SU-DHL-6 (cell line): ENCODE measurements around the gene FBXO8.

ENCODE experiments used
- H2AFZ ChIP-seq: fragments of 200-600 bp; sonication (generic); 2 replicates; pipeline ENCODE4 v1.6.1; 2014; ENCODE audit warnings: low read depth, mild to moderate bottlenecking, moderate library complexity, mixed read lengths, antibody characterized with exemption, low read length; ENCODE audit not compliant: severe bottlenecking
- H3F3A ChIP-seq: fragments of 200-600 bp; shearing (Covaris generic); 2 replicates; pipeline ENCODE4 v1.6.0; 2016; ENCODE audit warnings: antibody characterized with exemption, mild to moderate bottlenecking; ENCODE audit not compliant: insufficient read depth
- H3K27ac ChIP-seq: fragments of 200-600 bp; sonication (generic); 2 replicates; pipeline ENCODE4 v1.5.1; 2016; ENCODE audit warnings: low read depth, mild to moderate bottlenecking, low read length, moderate library complexity, mixed read lengths
- H3K27me3 ChIP-seq: fragments of 200-600 bp; sonication (generic), shearing (Covaris generic); 2 replicates; pipeline ENCODE4 v1.6.0; 2014; ENCODE audit warnings: mild to moderate bottlenecking, low read length
- H3K36me3 ChIP-seq: fragments of 200-600 bp; sonication (generic); 2 replicates; pipeline ENCODE4 v1.6.1; 2014; ENCODE audit warnings: mild to moderate bottlenecking, low read length, mixed read lengths
- H3K4me2 ChIP-seq: fragments of 300-600, 200-600 bp; shearing (Covaris generic), sonication (generic); 2 replicates; pipeline ENCODE4 v1.6.0; 2014; ENCODE audit warnings: low read length, low read depth, mild to moderate bottlenecking; ENCODE audit not compliant: poor library complexity, severe bottlenecking
- H3K4me3 ChIP-seq: fragments of 200-600 bp; sonication (generic); 2 replicates; pipeline ENCODE4 v1.5.1; 2014; ENCODE audit warnings: antibody characterized with exemption, low read length, mild to moderate bottlenecking, mixed read lengths; ENCODE audit not compliant: insufficient read depth, poor library complexity, severe bottlenecking
- H3K79me2 ChIP-seq: fragments of 200-600 bp; sonication (generic); 2 replicates; pipeline ENCODE4 v1.6.1; 2014; ENCODE audit warnings: mild to moderate bottlenecking, low read length, moderate library complexity; ENCODE audit not compliant: insufficient read depth
- H3K9ac ChIP-seq: fragments of 200-600 bp; sonication (generic); 2 replicates; pipeline ENCODE4 v1.7.0; 2014; ENCODE audit warnings: mild to moderate bottlenecking, low read length
- H3K9me2 ChIP-seq: fragments of 200-600 bp; sonication (generic); replicated peaks from 2 replicates; pipeline ENCODE4 v1.6.1; 2014; ENCODE audit warnings: low read length; ENCODE audit not compliant: insufficient read depth
- H3K9me3 ChIP-seq: fragments of 200-600 bp; sonication (generic); 2 replicates; pipeline ENCODE4 v1.6.1; 2014; ENCODE audit warnings: low read length, mixed read lengths; ENCODE audit not compliant: insufficient read depth
- H4K20me1 ChIP-seq: fragments of 200-600 bp; sonication (generic); 2 replicates; pipeline ENCODE4 v1.6.1; 2014; ENCODE audit warnings: low read depth, mild to moderate bottlenecking, antibody characterized with exemption, low read length, moderate library complexity, mixed read lengths
- EZH2phosphoT487 ChIP-seq: fragments of 200-600 bp; sonication (generic), shearing (Covaris generic); conservative IDR thresholded peaks from 2 replicates; pipeline ENCODE4 v1.6.1; 2018; ENCODE audit warnings: mild to moderate bottlenecking, antibody characterized with exemption, low read length, moderate library complexity, mixed read lengths
- TF ChIP-seq, protein P1 (sequence below): fragments of 200-600 bp; sonication (generic); IDR thresholded peaks from one replicate; pipeline ENCODE4 v1.5.1; 2017; ENCODE audit warnings: antibody characterized with exemption, mild to moderate bottlenecking, low read length, moderate library complexity; ENCODE audit not compliant: insufficient read depth, poor library complexity, severe bottlenecking

Gene FBXO8

DNA sequence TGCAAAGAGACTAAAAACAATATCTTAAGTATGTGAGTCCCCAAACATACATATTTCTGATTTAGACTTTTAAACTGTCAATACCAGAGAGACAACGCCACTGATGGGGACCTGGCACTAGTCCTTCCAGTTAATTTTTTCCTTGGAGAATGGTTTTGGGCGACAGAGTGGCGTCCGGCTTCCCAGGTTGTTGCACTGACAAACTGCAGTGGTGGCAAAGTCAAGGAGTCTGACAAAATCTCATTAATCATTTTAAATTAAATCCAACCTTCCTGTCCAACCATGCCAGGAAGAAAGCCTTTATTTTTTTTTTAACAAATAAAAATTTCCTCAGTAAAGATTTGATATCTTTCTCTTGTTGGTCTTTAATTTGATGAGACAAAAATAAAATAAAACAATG lies 52.8 kb downstream of the FBXO8 start:
- Histone ChIP-seq H3K9ac (no peak overlapping the region), H3K4me3 (no peak overlapping the region), H3K27me3 (no peaks in the 10 kb centered on the region), H3K9me3 (no peaks in the 10 kb centered on the region), H3F3A (no peaks in the 10 kb centered on the region), H3K27ac (no peak overlapping the region), H3K36me3 (no peaks in the 10 kb centered on the region), H2AFZ (no peak overlapping the region), H3K9me2 (no peaks in the 10 kb centered on the region), H3K4me2 (no peak overlapping the region), H3K79me2 (no peaks in the 10 kb centered on the region), H4K20me1 (no peaks in the 10 kb centered on the region)
- TF ChIP-seq EZH2phosphoT487: no peak
- TF ChIP-seq, protein P1, sequence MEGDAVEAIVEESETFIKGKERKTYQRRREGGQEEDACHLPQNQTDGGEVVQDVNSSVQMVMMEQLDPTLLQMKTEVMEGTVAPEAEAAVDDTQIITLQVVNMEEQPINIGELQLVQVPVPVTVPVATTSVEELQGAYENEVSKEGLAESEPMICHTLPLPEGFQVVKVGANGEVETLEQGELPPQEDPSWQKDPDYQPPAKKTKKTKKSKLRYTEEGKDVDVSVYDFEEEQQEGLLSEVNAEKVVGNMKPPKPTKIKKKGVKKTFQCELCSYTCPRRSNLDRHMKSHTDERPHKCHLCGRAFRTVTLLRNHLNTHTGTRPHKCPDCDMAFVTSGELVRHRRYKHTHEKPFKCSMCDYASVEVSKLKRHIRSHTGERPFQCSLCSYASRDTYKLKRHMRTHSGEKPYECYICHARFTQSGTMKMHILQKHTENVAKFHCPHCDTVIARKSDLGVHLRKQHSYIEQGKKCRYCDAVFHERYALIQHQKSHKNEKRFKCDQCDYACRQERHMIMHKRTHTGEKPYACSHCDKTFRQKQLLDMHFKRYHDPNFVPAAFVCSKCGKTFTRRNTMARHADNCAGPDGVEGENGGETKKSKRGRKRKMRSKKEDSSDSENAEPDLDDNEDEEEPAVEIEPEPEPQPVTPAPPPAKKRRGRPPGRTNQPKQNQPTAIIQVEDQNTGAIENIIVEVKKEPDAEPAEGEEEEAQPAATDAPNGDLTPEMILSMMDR: no peak

DNA sequence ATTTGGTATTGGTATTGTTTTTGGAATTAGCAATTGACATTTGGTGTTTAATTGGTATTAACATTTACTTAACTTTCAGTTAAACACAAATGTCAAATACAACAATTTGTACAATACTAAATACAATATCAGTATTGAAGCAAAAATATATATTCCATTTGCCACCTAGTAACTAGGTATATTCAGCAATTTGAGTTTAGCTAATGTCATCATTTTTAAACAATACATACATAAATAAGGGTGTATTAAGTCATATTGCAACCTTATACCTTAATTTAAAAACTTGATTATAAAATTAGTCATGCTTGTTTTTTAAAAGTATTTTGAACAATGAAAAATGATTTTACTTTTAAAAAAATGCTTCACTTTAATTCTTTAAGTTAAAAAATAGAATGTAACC lies 53.3 kb downstream of the FBXO8 start:
- Histone ChIP-seq H2AFZ (no peak overlapping the region), H3K27ac (no peak overlapping the region), H4K20me1 (no peaks in the 10 kb centered on the region), H3K79me2 (no peaks in the 10 kb centered on the region), H3K27me3 (no peaks in the 10 kb centered on the region), H3K4me3 (no peak overlapping the region), H3F3A (no peaks in the 10 kb centered on the region), H3K9me3 (no peaks in the 10 kb centered on the region), H3K9ac (no peak overlapping the region), H3K36me3 (no peaks in the 10 kb centered on the region), H3K4me2 (no peak overlapping the region), H3K9me2 (no peaks in the 10 kb centered on the region)
- TF ChIP-seq, protein P1: no peak
- TF ChIP-seq EZH2phosphoT487: no peak

DNA sequence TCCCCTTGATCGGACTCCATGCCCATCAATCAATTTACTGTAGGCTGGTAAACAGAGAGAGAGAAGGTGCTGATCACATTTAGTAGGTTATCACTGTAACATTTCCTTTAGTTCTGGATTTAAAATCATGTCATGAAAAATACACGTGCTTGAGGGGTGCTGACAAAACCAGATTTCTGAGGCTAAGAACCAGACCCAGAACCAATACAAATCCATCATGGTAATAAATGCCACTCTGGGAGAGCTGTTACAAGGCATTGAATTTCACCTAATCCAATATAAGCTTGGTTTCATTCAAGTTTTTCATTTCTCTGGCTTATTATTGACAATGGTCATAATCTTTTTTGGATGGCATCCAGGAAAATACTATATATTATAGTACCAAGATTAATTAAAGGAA lies 54.5 kb downstream of the FBXO8 start:
- Histone ChIP-seq H3K36me3 (no peaks in the 10 kb centered on the region), H3K79me2 (no peaks in the 10 kb centered on the region), H3K9me3 (no peaks in the 10 kb centered on the region), H3K27me3 (no peaks in the 10 kb centered on the region), H3F3A (no peaks in the 10 kb centered on the region), H3K4me2 (no peak overlapping the region), H3K9ac (no peak overlapping the region), H3K9me2 (no peaks in the 10 kb centered on the region), H2AFZ (no peak overlapping the region), H3K4me3 (no peak overlapping the region), H4K20me1 (no peaks in the 10 kb centered on the region), H3K27ac (no peak overlapping the region)
- TF ChIP-seq, protein P1: no peak
- no peak for TF ChIP-seq EZH2phosphoT487
